ENCODE data around the gene SH3RF2. TPM values are rescaled to one million over a fixed set of nuclear protein-coding genes. Genes with fewer than 3 reads are reported as not detected.

SH3RF2 gene
- total and polyA plus RNA-seq, 2 donors (not counting 3 experiments of a cell fraction or from before 2014, with no cell fraction given), result 0.54 to 0.84 TPM

- Histone ChIP-seq H3K27ac (ENCODE audit: insufficient read depth, low read depth, low read length) (no peak overlapping the region), H3K4me3 (replicated peaks in 1 of 3; ENCODE audit: insufficient read depth in 1 of 3, low read depth in 1 of 3, low read length in 3 of 3) (no peak overlapping the region), H3K79me2 (ENCODE audit: control insufficient read depth, insufficient read depth, low read length) (no peaks in the 10 kb centered on the region), H3K9me3 (replicated peaks; ENCODE audit: control insufficient read depth, insufficient read depth, low read length) (no peaks in the 10 kb centered on the region), H3K9ac (replicated peaks; ENCODE audit: extremely low read depth, insufficient read depth, low read length) (no peak overlapping the region), H3K4me1 (ENCODE audit: control insufficient read depth, extremely low read depth, insufficient read depth, low read length) (no peaks in the 10 kb centered on the region), H4K20me1 (replicated peaks; ENCODE audit: control insufficient read depth, extremely low read depth, insufficient read depth, low read length) (no peaks in the 10 kb centered on the region), H2AFZ (ENCODE audit: low read depth, low read length) (no peak overlapping the region), H3K4me2 (ENCODE audit: insufficient read depth, low read length) (no peak overlapping the region), H3K36me3 (ENCODE audit: control insufficient read depth in 2 of 2, extremely low read depth in 1 of 2, insufficient read depth in 2 of 2, low read length in 2 of 2) (no peaks in the 10 kb centered on the region), H3K27me3 (ENCODE audit: control insufficient read depth in 2 of 2, insufficient read depth in 2 of 2, low read length in 2 of 2) (no peaks in the 10 kb centered on the region), H3K9me1 (replicated peaks; ENCODE audit: control insufficient read depth, extremely low read depth, insufficient read depth, low read length) (no peaks in the 10 kb centered on the region)
- dilution Hi-C loops (cut with MboI; ENCODE audit: extremely low pct_ligation_motif_present, low sequenced_read_pairs) (no loop called here), intact Hi-C loops (cut with micrococcal nuclease) (no loop called here)
- CTCF ChIA-PET, result no interaction called here
- no peak for FAIRE-seq
- no TSS peak for BruUV-seq (replicated peaks)
- no peak for DNase-seq (ENCODE audit: low read depth, low spot score)
- no peak for TF ChIP-seq MYC (IDR thresholded peaks at IDR 0.05; ENCODE audit: low read depth, low read length)
- no peak for TF ChIP-seq FOS (IDR thresholded peaks at IDR 0.05; ENCODE audit: borderline replicate concordance, insufficient read depth, low read length)
- TF ChIP-seq CTCF (IDR thresholded peaks at IDR 0.05; ENCODE audit: extremely low read depth in 1 of 2, insufficient read depth in 1 of 2, low read depth in 1 of 2, low read length in 2 of 2), result no peak
- TF ChIP-seq JUN (IDR thresholded peaks at IDR 0.05; ENCODE audit: borderline replicate concordance, insufficient read depth, insufficient read length, low read depth), result no peak
- no peak for TF ChIP-seq POLR2AphosphoS5 (IDR thresholded peaks at IDR 0.05; ENCODE audit: insufficient read depth, low read depth, low read length)
- TF ChIP-seq POLR2A (IDR thresholded peaks at IDR 0.05; ENCODE audit: low read depth, low read length), result no peak
- no peak for TF ChIP-seq MAX (IDR thresholded peaks at IDR 0.05; ENCODE audit: insufficient read depth, insufficient read length)
- no peak for TF ChIP-seq EZH2 (IDR thresholded peaks at IDR 0.05; ENCODE audit: borderline replicate concordance, low read depth, low read length, severe bottlenecking)
- TF ChIP-seq GATA2 (IDR thresholded peaks at IDR 0.05; ENCODE audit: insufficient read depth, insufficient read length, low read depth, low read length), result no peak
- POLR2A ChIA-PET, result no interaction called here
These were observed 151.7 kb downstream of the SH3RF2 start for GRCh38 chr5:146088098-146088497.
